ENCODE measurements around the gene HBG2.

DNA sequence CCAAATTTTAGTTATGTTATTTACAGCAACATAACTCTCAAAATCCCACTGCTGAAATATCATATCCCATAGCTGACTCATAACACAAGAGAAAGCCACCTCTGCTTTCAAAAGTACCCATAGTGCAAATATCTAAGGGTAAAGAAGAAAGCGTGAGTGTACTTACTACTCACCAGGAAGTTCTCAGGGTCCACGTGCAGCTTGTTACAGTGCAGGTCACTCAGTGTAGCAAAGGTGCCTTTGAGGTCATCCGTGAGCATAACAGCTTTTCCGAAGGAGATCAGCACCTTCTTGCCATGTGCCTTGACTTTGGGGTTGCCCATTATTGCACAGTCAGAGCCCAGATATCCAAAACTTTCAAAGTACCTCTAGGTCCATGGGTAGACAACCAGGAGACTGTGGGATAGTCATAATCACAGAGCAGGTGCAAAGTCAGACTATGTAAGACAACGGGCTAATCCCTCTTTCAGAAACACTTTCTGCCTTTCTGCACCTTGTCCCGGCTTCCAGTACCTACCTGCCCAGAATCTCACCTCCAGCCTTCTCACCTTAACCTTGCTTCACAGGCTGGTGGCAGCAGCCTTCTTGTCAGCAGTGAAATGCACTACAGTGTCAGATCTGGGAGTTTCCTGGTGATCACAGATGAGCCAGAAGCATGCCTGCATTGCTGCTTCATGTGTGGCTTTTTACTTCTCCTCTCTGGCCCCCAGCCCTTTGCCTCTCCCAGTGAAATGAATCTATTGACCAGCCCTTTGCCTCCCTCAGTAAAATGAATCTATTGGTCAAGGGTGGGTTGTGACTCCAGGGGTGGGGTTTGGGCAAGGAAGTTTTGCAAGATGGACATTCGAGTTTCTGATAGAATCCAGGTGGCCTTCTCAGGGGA, 11.4 kb downstream of the HBG2 start:
- TF ChIP-seq, protein P1, sequence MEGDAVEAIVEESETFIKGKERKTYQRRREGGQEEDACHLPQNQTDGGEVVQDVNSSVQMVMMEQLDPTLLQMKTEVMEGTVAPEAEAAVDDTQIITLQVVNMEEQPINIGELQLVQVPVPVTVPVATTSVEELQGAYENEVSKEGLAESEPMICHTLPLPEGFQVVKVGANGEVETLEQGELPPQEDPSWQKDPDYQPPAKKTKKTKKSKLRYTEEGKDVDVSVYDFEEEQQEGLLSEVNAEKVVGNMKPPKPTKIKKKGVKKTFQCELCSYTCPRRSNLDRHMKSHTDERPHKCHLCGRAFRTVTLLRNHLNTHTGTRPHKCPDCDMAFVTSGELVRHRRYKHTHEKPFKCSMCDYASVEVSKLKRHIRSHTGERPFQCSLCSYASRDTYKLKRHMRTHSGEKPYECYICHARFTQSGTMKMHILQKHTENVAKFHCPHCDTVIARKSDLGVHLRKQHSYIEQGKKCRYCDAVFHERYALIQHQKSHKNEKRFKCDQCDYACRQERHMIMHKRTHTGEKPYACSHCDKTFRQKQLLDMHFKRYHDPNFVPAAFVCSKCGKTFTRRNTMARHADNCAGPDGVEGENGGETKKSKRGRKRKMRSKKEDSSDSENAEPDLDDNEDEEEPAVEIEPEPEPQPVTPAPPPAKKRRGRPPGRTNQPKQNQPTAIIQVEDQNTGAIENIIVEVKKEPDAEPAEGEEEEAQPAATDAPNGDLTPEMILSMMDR (IDR thresholded peaks at IDR 0.05 in 2 of 3, conservative IDR thresholded peaks at IDR 0.05 in 1 of 3; ENCODE audit: insufficient read depth in 2 of 3, low read depth in 1 of 3, low read length in 3 of 3) = no peak
- peak; percentile 26; the same call in 1 of the 2 replicates for TF ChIP-seq EP300 (IDR thresholded peaks at IDR 0.05; ENCODE audit: low read length)
